KOPT-K1 (cell line): ENCODE results near the gene TSTD1.
A peak's percentile ranks its signal among the peaks of the same experiment; 100 is the strongest.
"Not testable (repeated sequence)": the region's sequence is repeated elsewhere in the genome, so short reads cannot be mapped to it uniquely, and the experiment has no call there.

Source experiments
- H3K27ac ChIP-seq: fragments of 200-600 bp; sonication (generic); 2 replicates; pipeline ENCODE4 v1.5.1; 2016; ENCODE audit warnings: antibody characterized with exemption, mild to moderate bottlenecking, low read depth, low read length; ENCODE audit not compliant: poor library complexity, severe bottlenecking
- H3K36me3 ChIP-seq: fragments of 200-600 bp; sonication (generic); 2 replicates; pipeline ENCODE4 v1.5.1; 2017; ENCODE audit warnings: antibody characterized with exemption, mild to moderate bottlenecking, low read length, moderate library complexity; ENCODE audit not compliant: insufficient read depth
- H3K9me3 ChIP-seq: fragments of 200-600 bp; sonication (generic); 2 replicates; pipeline ENCODE4 v1.5.1; 2017; ENCODE audit warnings: antibody characterized with exemption, low read length, mild to moderate bottlenecking; ENCODE audit not compliant: insufficient read depth, poor library complexity, severe bottlenecking

Gene TSTD1

DNA sequence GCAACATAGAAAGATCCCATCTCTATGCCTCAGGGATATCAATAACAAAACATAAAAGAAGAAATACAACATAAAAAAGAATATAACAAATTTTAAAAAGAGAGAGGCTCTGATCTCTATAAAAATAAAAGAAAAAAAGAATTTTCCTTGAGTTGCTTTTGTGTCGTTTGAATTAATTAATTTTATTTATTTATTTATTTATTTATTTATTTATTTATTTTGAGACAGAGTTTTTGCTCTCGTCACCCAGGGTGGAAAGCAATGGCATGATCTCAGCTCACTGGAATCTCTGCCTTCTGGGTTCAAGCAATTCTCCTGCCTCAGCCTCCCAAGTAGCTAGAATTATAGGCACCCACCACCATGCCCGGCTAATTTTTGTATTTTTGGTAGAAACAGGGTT, 26.3 kb downstream of the TSTD1 start:
- no peaks in the 10 kb centered on the region for H3K36me3 ChIP-seq
- peak overlapping the region; percentile 83 for H3K27ac ChIP-seq
- H3K9me3 ChIP-seq = no peaks in the 10 kb centered on the region

GRCh38 chr1:161009602-161010211, 29.1 kb downstream of the TSTD1 start:
- no peak overlapping the region for H3K27ac ChIP-seq
- no peaks in the 10 kb centered on the region for H3K9me3 ChIP-seq
- H3K36me3 ChIP-seq = no peaks in the 10 kb centered on the region

- H3K9me3 ChIP-seq = no peaks in the 10 kb centered on the region
- no peaks in the 10 kb centered on the region for H3K36me3 ChIP-seq
- H3K27ac ChIP-seq = no peak overlapping the region
Observed at GRCh38 chr1:161008869-161009510, 29.8 kb downstream of the TSTD1 start.

- H3K36me3 ChIP-seq = no peaks in the 10 kb centered on the region
- H3K9me3 ChIP-seq = no peaks in the 10 kb centered on the region
- H3K27ac ChIP-seq = no peak overlapping the region
Observed at GRCh38 chr1:161007369-161007768, 31.4 kb downstream of the TSTD1 start.

GRCh38 chr1:161006563-161006962, 32.2 kb downstream of the TSTD1 start:
- Histone ChIP-seq H3K9me3 (no peaks in the 10 kb centered on the region), H3K27ac (no peak overlapping the region), H3K36me3 (no peaks in the 10 kb centered on the region)

DNA sequence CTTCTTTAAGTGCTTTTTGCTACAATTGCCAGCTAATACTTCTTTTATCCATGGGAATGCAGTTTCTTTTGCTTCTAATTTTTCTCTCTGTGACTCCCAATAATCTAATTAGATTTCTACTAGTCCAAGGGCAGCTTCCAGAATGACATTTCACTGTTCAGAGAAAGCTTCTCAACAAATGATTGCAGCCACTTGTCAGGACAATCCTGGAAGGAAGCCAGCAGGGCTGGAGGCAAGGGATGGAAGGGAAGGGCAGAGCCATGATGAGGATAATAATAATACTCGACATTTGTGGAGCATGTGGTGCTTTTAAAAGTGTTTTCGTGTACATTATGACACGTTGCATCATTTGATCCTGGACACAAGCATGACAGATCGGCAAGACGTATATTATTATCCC, 37.2 kb downstream of the TSTD1 start:
- Histone ChIP-seq H3K36me3 (no peaks in the 10 kb centered on the region), H3K9me3 (no peaks in the 10 kb centered on the region), H3K27ac (no peak overlapping the region)

- Histone ChIP-seq H3K36me3 (no peaks in the 10 kb centered on the region), H3K27ac (no peak overlapping the region), H3K9me3 (no peaks in the 10 kb centered on the region)
Observed at GRCh38 chr1:161000736-161001480, 37.9 kb downstream of the TSTD1 start.

DNA sequence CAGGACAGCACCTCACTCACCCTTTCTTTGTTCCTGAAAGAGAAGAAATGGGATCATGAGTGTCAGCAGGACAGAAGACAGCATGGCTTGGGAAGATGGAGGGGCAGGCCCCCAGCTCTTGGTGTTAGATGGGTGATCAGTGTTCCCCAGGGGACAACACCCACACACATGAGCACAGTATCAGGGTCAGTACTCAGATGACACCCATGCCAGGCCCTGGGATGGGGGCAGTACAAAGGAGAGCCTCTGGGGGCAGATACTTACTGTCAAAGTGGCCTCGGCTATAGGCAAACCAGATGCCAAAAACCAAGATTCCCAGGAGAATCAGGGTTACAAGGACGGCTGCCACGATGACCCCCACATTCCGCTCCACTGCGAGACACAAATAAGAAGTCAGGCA, 39.4 kb downstream of the TSTD1 start:
- Histone ChIP-seq H3K27ac (no peak overlapping the region), H3K36me3 (no peaks in the 10 kb centered on the region)

GRCh38 chr1:160997323-160998038, 41.3 kb downstream of the TSTD1 start:
- Histone ChIP-seq H3K27ac (no peak overlapping the region), H3K36me3 (no peaks in the 10 kb centered on the region), H3K9me3 (no peaks in the 10 kb centered on the region)

More for the DNA sequence above, 39.4 kb downstream of the TSTD1 start:
- H3K9me3 ChIP-seq = no peaks in the 10 kb centered on the region

GRCh38 chr1:160996178-160996577, 42.6 kb downstream of the TSTD1 start:
- no peaks in the 10 kb centered on the region for H3K9me3 ChIP-seq
- H3K27ac ChIP-seq = no peak overlapping the region
- no peaks in the 10 kb centered on the region for H3K36me3 ChIP-seq

GRCh38 chr1:160993544-160994193, 45.1 kb downstream of the TSTD1 start:
- Histone ChIP-seq H3K36me3 (no peaks in the 10 kb centered on the region), H3K27ac (no peak overlapping the region), H3K9me3 (no peaks in the 10 kb centered on the region)

- H3K36me3 ChIP-seq, H3K27ac ChIP-seq, H3K9me3 ChIP-seq: not testable (repeated sequence)
Observed at GRCh38 chr1:160992036-160992435, 46.7 kb downstream of the TSTD1 start.
